ENCODE data around the gene CFDP1.
A peak's percentile ranks its signal among the peaks of the same experiment; 100 is the strongest.

Gene CFDP1

GRCh38 chr16:75263963-75264445 lies 169.3 kb downstream of the CFDP1 start:
- DNase-seq: no peak

- no peak for DNase-seq
These were observed 169.9 kb downstream of the CFDP1 start for GRCh38 chr16:75263291-75263962.

GRCh38 chr16:75262800-75263127 lies 170.5 kb downstream of the CFDP1 start:
- no peak for DNase-seq

- no peak for DNase-seq
These were observed 171.1 kb downstream of the CFDP1 start for GRCh38 chr16:75262104-75262799.

GRCh38 chr16:75261590-75262078 lies 171.7 kb downstream of the CFDP1 start:
- no peak for DNase-seq

GRCh38 chr16:75260851-75261589 lies 172.3 kb downstream of the CFDP1 start:
- no peak for DNase-seq

- no peak for DNase-seq
These were observed 174.5 kb downstream of the CFDP1 start for GRCh38 chr16:75258807-75259141.

GRCh38 chr16:75257886-75258806 lies 175.2 kb downstream of the CFDP1 start:
- no peak for DNase-seq

GRCh38 chr16:75256696-75257343 lies 176.5 kb downstream of the CFDP1 start:
- no peak for DNase-seq

GRCh38 chr16:75256059-75256571 lies 177.2 kb downstream of the CFDP1 start:
- peak in 1 of 3 donors; percentile 51 for DNase-seq

- DNase-seq: no peak
These were observed 178.9 kb downstream of the CFDP1 start for GRCh38 chr16:75254359-75254837.

GRCh38 chr16:75252946-75253911 lies 180.1 kb downstream of the CFDP1 start:
- no peak for DNase-seq

GRCh38 chr16:75252049-75252864 lies 181.0 kb downstream of the CFDP1 start:
- DNase-seq: no peak

GRCh38 chr16:75251280-75252048 lies 181.8 kb downstream of the CFDP1 start, which contains the start of gene BCAR1:
TSS of gene BCAR1 (minus strand) at chr16:75251624. CDS start at chr16:75251482, 142 bp downstream.
- peak; percentile 76 to 93 (median 80) for DNase-seq

- DNase-seq: peak; percentile 48 to 74 (median 48)
These were observed 182.5 kb downstream of the CFDP1 start for GRCh38 chr16:75250809-75251279.

- peak in 1 of 3 donors; percentile 50 for DNase-seq
These were observed 183.1 kb downstream of the CFDP1 start for GRCh38 chr16:75250089-75250808.

- no peak for DNase-seq
These were observed 183.9 kb downstream of the CFDP1 start for GRCh38 chr16:75249441-75249840.

Measured in suppressor macrophage treated with lipopolysaccharide for 1 hour (primary cell).